SHP77 (cell line): ENCODE measurements around the gene TMEM221.
A peak's percentile ranks its signal among the peaks of the same experiment; 100 is the strongest.

Source experiments
- DNase-seq, 2 experiments: peaks; one replicate each; lab custom pipeline; 2025; lab: John Stamatoyannopoulos, UW

The TMEM221 gene

GRCh38 chr19:17405250-17406045 is 43.0 kb downstream of the TMEM221 start, which contains the start of gene BST2:
TSS of gene BST2 (minus strand) at chr19:17405630. CDS start at chr19:17405575, 55 bp downstream.
- DNase-seq: peak; percentile 61 to 76

DNA sequence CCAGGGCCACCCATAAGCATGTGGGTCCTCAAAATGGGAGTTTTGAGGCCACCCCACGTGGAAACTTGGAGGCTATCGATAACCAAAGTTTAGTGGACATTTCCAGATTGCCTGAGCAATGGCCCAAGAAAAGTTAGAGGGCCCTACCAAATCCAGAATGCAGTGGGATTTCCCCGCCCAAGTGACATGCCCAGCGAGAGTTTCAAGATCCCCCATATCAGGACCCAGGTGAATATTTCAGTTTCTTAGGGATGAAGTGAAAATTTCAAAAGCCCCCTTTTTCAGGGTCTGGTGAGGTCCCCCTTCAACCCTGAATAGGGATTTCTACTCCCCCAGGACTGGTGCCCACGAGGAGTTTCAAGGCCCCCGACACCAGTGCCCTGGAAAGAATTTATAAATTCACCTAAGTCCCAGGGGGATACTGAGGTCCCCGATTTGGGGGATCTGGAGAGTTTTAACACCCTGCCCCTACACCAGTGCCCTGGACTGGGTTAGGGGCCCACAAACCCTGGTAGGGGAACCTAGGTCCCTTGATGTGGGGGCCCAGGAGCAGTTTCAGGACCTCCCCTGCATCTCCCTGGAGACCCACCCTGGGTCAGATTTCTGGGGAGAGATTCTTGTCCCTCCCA is 43.7 kb downstream of the TMEM221 start:
- no peak for DNase-seq

GRCh38 chr19:17404015-17404414 is 44.5 kb downstream of the TMEM221 start:
- no peak for DNase-seq

- peak; percentile 58 to 61 for DNase-seq
Measured at GRCh38 chr19:17402982-17403855, 45.2 kb downstream of the TMEM221 start.

DNA sequence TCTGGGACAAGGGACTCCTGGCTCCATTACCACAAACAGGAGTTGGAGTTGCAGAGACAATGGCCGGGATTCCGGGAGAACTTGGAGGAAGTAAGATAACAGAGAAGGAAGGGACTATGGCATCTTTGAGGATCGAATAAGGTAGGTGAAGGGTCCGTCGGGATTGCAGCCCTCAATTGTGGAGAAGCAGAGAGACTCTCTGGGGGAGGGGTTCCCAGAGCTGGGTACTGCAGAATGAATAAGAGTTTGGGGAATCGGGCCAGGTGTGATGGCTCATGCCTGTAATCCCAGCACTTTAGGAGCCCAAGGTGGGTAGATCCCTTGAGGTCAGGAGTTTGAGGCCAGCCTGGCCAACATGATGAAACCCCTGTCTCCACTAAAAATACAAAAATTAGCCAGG is 46.8 kb downstream of the TMEM221 start:
- DNase-seq: no peak

DNA sequence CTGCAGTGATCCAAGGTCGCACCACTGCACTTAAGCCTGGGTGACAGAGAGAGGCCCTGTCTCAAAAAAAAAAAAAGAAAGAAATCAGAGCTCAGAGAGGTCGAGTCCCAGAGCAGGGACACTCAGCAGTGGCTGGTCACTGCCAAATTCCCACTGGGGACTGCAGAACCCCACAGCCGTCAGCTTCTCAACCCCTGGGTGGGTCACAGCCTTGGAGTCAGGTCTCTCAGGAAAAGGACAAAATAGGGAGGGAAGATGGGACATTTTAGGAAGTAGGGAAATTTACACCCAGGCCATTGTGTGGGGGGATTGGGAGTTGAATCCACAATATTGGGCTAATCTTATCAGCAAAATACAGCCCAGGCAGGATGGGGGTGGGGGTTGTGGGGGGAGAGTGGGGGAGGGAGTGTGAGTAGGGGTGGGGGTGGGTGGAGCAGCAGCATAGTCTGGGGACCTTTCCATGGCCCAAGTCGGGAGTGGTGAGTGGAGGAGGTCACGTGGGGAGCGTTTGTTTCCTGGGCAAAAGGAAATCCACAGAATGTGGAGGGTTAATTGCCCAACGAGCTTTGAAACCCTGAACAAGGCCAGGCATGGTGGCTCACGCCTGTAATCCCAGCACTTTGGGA is 49.5 kb downstream of the TMEM221 start:
- no peak for DNase-seq

GRCh38 chr19:17394891-17395415 is 53.5 kb downstream of the TMEM221 start:
- peak; percentile 52 to 66 for DNase-seq

GRCh38 chr19:17393914-17394313 is 54.6 kb downstream of the TMEM221 start, which contains the start of gene CCDC194:
TSS of gene CCDC194 (minus strand) at chr19:17394196. CDS start at chr19:17394158, 38 bp downstream.
- DNase-seq: no peak

DNA sequence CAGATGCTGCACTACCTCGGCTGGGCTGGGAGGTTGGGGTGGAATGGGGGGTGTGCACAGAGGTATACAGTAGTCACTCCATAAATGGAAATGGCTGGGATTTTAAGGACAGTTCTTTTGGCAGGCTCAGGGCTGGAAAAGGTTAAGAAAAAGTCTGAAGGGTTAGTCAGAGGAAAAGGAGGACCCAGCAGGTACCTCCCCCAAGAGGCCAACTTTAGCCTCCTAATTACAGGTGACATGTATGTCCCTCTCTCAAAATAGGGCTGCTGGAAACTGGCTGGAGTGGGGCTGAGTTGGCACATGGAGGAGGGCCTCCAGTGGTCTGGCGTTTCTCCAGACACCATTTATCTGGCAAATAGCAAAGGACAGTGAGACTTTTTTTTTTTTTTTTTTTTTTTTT is 55.5 kb downstream of the TMEM221 start:
- DNase-seq: no peak

DNA sequence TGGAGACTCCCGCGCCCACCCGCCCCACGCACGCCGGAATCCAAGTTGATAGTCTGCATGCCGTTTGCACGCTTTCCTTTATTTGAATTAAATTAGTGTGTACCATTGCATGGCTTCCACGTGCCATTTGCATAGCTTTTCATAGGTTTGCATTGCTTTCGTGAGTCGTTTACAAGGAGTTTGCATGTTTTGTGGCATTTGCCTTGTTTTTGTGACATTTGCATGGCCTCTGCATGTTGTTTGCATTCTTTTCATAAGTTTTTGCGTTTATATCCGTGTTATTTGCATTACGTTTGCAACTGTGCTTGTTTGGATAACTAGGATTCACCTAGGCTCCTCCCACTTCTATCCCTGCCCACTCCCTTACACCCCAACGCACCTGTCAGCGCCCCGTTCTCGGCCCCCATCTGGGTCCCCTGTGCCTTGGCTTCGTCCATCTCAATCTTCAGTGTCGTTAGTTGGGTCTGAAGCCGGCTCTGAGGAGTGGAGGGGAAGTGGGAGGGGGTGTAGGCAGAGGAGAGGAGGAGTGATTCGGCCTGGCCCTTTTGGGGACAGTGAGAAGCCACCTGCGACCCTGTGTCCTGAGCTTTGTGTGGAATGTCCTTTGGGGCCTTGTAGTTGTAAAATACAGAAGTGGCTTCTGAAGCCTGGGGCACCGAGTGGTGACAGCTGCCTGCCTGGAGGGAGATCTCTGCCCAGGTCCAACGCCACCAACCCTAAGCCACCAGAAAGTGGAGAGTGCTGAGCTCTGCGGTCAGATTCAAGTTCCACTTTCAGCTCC is 56.9 kb downstream of the TMEM221 start:
- no peak for DNase-seq

- peak; percentile 91 to 92 for DNase-seq
Measured at GRCh38 chr19:17390665-17391370, 57.6 kb downstream of the TMEM221 start.

DNA sequence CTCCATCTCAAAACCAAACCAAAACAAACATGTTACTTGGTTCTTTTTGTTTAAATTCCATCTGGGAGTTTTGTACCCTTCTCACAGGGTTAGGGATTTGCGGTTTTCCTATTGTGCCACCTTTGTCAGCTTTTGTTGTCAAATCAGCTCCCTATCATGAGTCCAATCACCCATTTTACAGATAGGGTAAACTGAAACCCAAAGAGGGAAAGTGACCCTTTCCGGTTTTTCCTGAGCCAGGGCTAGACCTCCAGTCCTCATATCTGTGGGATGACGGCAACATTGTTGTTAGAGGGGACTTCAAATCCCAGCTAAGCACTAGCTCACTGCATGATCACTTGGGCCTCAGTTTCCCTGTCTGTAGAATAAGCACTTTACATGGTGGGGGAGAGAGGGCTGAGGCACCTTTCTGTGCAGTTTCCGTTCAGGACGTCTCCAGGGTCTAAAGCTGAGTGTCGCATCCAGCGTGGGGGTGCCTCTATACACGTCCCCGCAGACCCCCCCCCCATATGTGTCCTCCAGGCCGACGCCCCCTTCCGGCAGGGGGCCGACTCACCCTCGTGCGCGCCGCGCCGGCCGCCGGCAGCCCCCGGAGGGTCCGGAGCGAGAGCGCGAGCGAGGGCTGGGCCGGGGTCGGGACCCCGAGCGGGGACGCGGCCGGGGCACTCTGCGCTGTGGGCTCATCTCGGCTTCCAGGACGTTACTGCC is 58.4 kb downstream of the TMEM221 start:
- no peak for DNase-seq

- DNase-seq: no peak
Measured at GRCh38 chr19:17389288-17389687, 59.2 kb downstream of the TMEM221 start.

DNA sequence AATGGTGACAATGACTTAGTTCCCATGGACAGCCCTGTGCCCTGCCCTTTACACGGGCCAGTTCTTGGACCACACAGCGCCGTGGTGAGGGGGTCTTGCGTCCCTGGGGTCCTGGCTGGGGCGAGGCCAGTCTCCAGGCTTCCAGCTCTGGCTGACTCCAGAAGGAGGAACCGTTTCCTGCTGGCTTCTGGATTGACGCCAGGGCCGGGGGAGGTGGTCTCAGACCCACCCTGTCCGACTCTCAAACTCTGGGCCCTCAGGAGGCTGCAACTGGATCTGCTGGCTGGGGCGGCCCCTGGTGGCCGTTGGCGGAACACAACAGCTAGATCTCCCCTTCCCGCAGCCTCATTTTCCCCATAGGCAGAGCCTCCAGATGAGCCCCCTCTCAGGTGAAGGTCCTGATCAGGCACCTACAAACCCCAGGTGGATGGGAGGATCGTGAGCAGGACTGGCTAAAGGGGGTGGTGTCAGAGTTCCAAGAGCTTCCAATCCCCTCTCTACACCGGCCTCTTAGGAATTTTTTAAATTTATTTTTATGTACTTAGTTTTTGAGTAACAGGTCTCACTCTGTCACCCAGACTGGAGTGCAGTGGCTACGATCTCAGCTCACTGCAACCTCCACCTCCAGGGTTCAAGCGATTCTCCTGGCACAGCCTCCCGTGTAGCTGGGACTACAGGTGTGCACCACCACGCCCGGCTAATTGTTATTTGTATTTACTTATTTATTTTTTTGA is 62.4 kb downstream of the TMEM221 start:
- DNase-seq: peak; percentile 45 to 60
